ENCODE results near the gene PLD6.

DNA sequence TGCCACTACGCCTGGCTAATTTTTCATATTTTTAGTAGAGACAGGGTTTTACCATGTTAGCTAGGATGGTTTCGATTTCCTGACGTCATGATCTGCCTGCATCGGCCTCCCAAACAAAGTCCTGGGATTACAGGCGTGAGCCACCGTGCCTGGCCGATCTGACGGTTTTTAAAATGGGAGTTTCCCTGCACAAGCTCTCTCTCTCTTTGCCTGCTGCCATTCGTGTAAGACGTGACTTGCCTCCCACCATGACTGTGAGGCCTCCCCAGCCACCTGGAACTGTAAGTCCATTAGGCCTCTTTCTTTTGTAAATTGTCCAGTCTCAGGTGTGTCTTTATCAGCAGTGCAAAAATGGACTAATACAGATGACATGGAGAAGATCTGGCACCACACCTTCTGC lies 35.5 kb upstream of the PLD6 start:
- no peak for TF ChIP-seq POLR2A (IDR thresholded peaks at IDR 0.05)
- TF ChIP-seq, protein P1, sequence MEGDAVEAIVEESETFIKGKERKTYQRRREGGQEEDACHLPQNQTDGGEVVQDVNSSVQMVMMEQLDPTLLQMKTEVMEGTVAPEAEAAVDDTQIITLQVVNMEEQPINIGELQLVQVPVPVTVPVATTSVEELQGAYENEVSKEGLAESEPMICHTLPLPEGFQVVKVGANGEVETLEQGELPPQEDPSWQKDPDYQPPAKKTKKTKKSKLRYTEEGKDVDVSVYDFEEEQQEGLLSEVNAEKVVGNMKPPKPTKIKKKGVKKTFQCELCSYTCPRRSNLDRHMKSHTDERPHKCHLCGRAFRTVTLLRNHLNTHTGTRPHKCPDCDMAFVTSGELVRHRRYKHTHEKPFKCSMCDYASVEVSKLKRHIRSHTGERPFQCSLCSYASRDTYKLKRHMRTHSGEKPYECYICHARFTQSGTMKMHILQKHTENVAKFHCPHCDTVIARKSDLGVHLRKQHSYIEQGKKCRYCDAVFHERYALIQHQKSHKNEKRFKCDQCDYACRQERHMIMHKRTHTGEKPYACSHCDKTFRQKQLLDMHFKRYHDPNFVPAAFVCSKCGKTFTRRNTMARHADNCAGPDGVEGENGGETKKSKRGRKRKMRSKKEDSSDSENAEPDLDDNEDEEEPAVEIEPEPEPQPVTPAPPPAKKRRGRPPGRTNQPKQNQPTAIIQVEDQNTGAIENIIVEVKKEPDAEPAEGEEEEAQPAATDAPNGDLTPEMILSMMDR (IDR thresholded peaks at IDR 0.05) = no peak
- TF ChIP-seq POLR2AphosphoS5 (IDR thresholded peaks at IDR 0.05) = no peak

Measured in upper lobe of left lung (tissue), 4 donors.